Spinal cord (tissue), 10 donors: ENCODE measurements around the gene PARD3. TPM values are rescaled to one million over a fixed set of nuclear protein-coding genes. Genes with fewer than 3 reads are reported as not detected.
A peak's percentile ranks its signal among the peaks of the same experiment; 100 is the strongest.

Experiments
- DNase-seq, 6 donors: peaks; one replicate each; pipeline versions ENCODE4 v3.0.0 to v3.0.0-alpha.2; 2013 to 2015; ENCODE audit warnings: low spot score in 6 of 6, low read depth in 4 of 6
- H3K27ac ChIP-seq: one replicate; pipeline ENCODE4 v1.5.1; 2013; ENCODE audit warnings: low read depth, low read length, control low read depth
- H3K27me3 ChIP-seq: one replicate; pipeline ENCODE4 v1.6.1; 2013; ENCODE audit warnings: low read length; ENCODE audit not compliant: control insufficient read depth, insufficient read depth
- H3K36me3 ChIP-seq: one replicate; pipeline ENCODE4 v1.6.1; 2013; ENCODE audit warnings: low read length; ENCODE audit not compliant: control insufficient read depth, insufficient read depth
- H3K4me1 ChIP-seq: one replicate; pipeline ENCODE4 v1.6.1; 2013; ENCODE audit warnings: low read length; ENCODE audit not compliant: control insufficient read depth, insufficient read depth
- H3K4me3 ChIP-seq: one replicate; pipeline ENCODE4 v1.5.1; 2013; ENCODE audit warnings: low read depth, low read length, control low read depth
- H3K9me3 ChIP-seq: one replicate; pipeline ENCODE4 v1.6.1; 2013; ENCODE audit warnings: low read length; ENCODE audit not compliant: control insufficient read depth, insufficient read depth
- WGBS: methylation state at CpG from one replicate; pipeline ENCODE4 v1.1.5; 2013; ENCODE audit warnings: missing lambda C conversion rate; ENCODE audit not compliant: insufficient coverage; 5-methylcytosine and 5-hydroxymethylcytosine counted together
- polyA plus RNA-seq, 2 donors: library from polyadenylated mRNA; unstranded; fragments of 120-200 nt; gene quantifications; one replicate each; pipeline ENCODE4 v1.2.1, GENCODE V29; 2013; ENCODE audit not compliant: insufficient read length in 2 of 2
- total RNA-seq, 2 donors: library from RNA; depleted of rRNA in 1 of 2; stranded (reverse); fragments of 120-200 nt in 1 of 2; fragments of >200 nt in 1 of 2; gene quantifications; one replicate each; pipeline versions ENCODE4 v1.2.3 to v1.2.4, GENCODE V29; 2013 to 2014
- donor health status: healthy.

The PARD3 gene
- total and polyA plus RNA-seq, 4 donors, result 29.5 to 94.3 (median 47.1) TPM

- Histone ChIP-seq H3K9me3 (no peaks in the 10 kb centered on the region), H3K27ac (no peak overlapping the region), H3K4me3 (no peak overlapping the region), H3K27me3 (no peaks in the 10 kb centered on the region), H3K36me3 (no peaks in the 10 kb centered on the region), H3K4me1 (no peaks in the 10 kb centered on the region)
- DNase-seq, result no peak
These were observed 230.9 kb downstream of the PARD3 start for GRCh38 chr10:34584164-34584563.

DNA sequence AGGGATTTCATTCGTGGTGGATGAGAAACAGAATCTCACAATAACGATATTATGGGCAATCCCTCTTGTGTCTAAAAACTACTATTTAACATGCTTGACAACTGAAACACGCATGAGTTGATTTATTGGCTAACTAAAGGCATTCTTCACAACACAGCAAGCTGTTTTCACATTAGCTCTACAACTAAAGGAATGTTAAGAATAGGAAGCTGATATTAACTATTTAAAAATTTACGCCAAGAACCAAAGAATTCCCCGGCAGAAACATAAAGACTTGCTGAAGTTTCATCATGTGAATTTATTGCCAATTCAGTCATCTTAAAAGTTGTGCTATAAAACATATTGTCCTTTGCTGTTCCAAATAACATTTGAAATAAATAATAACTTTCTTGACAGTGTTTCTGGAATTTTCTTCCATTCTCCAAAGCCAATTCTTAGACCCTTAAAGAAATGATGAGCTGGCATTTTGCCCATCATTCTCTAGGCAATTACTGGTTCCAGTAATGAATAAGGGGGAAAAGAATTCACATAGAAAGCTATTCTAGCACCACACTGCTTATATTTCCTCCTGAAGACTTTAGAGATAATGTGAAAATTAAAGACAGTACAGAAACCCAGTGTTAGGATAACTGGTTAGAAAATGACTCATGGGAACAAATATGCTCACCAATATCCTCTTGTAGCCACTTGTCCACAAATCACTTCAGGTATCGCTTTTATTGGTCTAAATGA, 233.1 kb downstream of the PARD3 start:
- DNase-seq, result peak in 1 of 6 donors; percentile 66
- Histone ChIP-seq H3K9me3 (no peaks in the 10 kb centered on the region), H3K27me3 (no peaks in the 10 kb centered on the region), H3K36me3 (no peaks in the 10 kb centered on the region), H3K4me3 (no peak overlapping the region), H3K4me1 (peaks cover 4% of the 10 kb centered on the region), H3K27ac (no peak overlapping the region)
- WGBS, result no CpG with 5 or more reads among the region's 6 CpGs

DNA sequence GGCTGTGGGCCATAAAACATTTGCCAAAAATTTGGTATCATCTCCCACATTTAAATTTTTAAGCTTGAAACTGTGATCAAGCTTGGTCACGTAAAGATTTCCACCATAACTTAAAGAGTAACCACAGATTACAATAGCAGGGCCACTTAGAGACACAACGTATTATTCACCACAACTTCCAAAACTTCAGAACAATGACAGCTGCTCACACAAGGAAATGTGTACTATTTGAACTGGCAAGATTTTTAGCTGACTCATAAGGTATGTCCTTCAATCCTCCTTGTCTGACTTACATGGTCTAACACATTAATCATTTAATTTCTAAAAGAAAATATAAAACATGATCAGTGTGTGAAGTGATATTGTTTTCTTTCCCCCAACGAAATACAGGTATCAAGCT, 234.5 kb downstream of the PARD3 start:
- Histone ChIP-seq H3K4me3 (no peak overlapping the region), H3K36me3 (no peaks in the 10 kb centered on the region), H3K9me3 (no peaks in the 10 kb centered on the region), H3K27me3 (no peaks in the 10 kb centered on the region), H3K27ac (no peak overlapping the region), H3K4me1 (peaks cover 5% of the 10 kb centered on the region)
- no peak for DNase-seq
- 92% methylated on average over 1 of the region's 3 CpGs for WGBS

- 58% methylated on average over 2 of the region's 6 CpGs for WGBS
- no peak overlapping the region for H3K4me3 ChIP-seq
- H3K27ac ChIP-seq, result no peak overlapping the region
- DNase-seq, result no peak
- peaks cover 8% of the 10 kb centered on the region for H3K4me1 ChIP-seq
- no peaks in the 10 kb centered on the region for H3K36me3 ChIP-seq
- H3K9me3 ChIP-seq, result no peaks in the 10 kb centered on the region
- H3K27me3 ChIP-seq, result no peaks in the 10 kb centered on the region
These were observed 234.9 kb downstream of the PARD3 start for GRCh38 chr10:34580214-34580613.

DNA sequence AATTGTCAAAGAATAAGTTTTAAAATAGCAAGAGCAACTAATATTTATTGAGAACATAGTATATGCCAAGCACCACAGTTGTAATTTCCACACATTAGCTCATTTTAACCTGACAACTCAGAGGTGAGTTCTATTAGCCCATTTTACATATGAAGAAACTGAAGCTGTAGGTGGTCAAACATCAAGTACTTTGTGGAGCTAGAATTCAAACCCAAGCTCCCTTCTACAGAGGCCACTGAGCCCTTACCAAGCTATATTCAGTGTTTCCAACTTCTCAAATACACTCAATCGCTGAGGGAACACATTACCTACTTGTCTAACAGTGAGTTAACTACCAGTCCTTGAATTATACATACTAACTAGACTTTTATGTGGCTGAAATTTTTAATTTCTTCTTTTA, 236.6 kb downstream of the PARD3 start:
- DNase-seq, result no peak
- no peaks in the 10 kb centered on the region for H3K27me3 ChIP-seq
- H3K4me1 ChIP-seq, result peaks cover 8% of the 10 kb centered on the region
- H3K27ac ChIP-seq, result no peak overlapping the region
- WGBS, result no CpG with 5 or more reads among the region's 1 CpG
- no peaks in the 10 kb centered on the region for H3K36me3 ChIP-seq
- H3K4me3 ChIP-seq, result no peak overlapping the region
- no peaks in the 10 kb centered on the region for H3K9me3 ChIP-seq

- Histone ChIP-seq H3K9me3 (no peaks in the 10 kb centered on the region), H3K4me3 (no peak overlapping the region), H3K4me1 (peaks cover 8% of the 10 kb centered on the region), H3K36me3 (no peaks in the 10 kb centered on the region), H3K27ac (peak overlapping the region; percentile 43), H3K27me3 (no peaks in the 10 kb centered on the region)
- peak in 3 of 6 donors; percentile 36 to 89 (median 50) for DNase-seq
- WGBS, result no CpG with 5 or more reads among the region's 4 CpGs
These were observed 238.3 kb downstream of the PARD3 start for GRCh38 chr10:34576797-34577196.

- no peaks in the 10 kb centered on the region for H3K36me3 ChIP-seq
- WGBS, result 83% methylated on average over 1 of the region's 3 CpGs
- H3K4me1 ChIP-seq, result peaks cover 8% of the 10 kb centered on the region
- no peaks in the 10 kb centered on the region for H3K9me3 ChIP-seq
- H3K27ac ChIP-seq, result no peak overlapping the region
- H3K4me3 ChIP-seq, result no peak overlapping the region
- peak in 1 of 6 donors; percentile 66 for DNase-seq
- H3K27me3 ChIP-seq, result no peaks in the 10 kb centered on the region
These were observed 239.2 kb downstream of the PARD3 start for GRCh38 chr10:34575882-34576281.

DNA sequence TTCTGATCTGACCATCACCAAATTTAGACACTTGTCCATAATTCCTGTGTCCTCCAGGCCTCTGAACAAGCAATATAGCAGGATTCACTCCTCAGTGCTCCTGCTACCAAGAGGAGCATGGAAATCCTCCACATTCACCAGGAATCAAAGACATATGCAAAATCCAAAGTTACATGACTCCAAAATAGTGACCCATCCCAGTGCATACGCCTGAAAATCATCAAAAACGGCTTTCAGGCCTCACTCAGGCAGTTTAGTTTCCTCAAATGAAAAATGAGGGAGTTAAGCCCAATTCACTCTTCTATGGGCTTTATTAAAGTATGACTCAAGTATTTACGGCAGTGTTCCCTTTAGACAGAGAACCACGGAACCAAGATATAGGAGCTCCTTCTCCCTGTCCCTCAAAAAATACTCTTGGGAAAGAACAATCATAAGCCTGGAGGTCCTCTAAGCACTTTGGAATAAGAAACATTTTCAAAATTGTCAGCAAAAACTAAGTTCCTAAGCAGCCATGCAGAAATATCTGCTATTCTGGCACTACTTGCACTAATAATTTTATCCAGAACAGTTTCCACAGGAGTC, 240.7 kb downstream of the PARD3 start:
- Histone ChIP-seq H3K4me3 (no peak overlapping the region), H3K9me3 (no peaks in the 10 kb centered on the region), H3K4me1 (peaks cover 8% of the 10 kb centered on the region), H3K36me3 (no peaks in the 10 kb centered on the region), H3K27ac (no peak overlapping the region), H3K27me3 (no peaks in the 10 kb centered on the region)
- DNase-seq, result no peak
- WGBS, result 100% methylated on average over 2 of the region's 4 CpGs

- H3K9me3 ChIP-seq, result no peaks in the 10 kb centered on the region
- DNase-seq, result no peak
- no peaks in the 10 kb centered on the region for H3K27me3 ChIP-seq
- no peaks in the 10 kb centered on the region for H3K36me3 ChIP-seq
- H3K4me3 ChIP-seq, result no peak overlapping the region
- H3K4me1 ChIP-seq, result peaks cover 4% of the 10 kb centered on the region
- H3K27ac ChIP-seq, result no peak overlapping the region
- no CpG with 5 or more reads among the region's 2 CpGs for WGBS
These were observed 244.2 kb downstream of the PARD3 start for GRCh38 chr10:34570887-34571286.

- no peaks in the 10 kb centered on the region for H3K36me3 ChIP-seq
- H3K9me3 ChIP-seq, result no peaks in the 10 kb centered on the region
- H3K4me1 ChIP-seq, result no peaks in the 10 kb centered on the region
- DNase-seq, result peak in 1 of 6 donors; percentile 61
- H3K27ac ChIP-seq, result no peak overlapping the region
- H3K27me3 ChIP-seq, result no peaks in the 10 kb centered on the region
- WGBS, result no CpG with 5 or more reads among the region's 6 CpGs
- H3K4me3 ChIP-seq, result no peak overlapping the region
These were observed 247.3 kb downstream of the PARD3 start for GRCh38 chr10:34567659-34568253.
